LoVo (cell line): Measurements from ENCODE around the gene PRDM8.

Experiments
- DNase-seq: peaks from one replicate; pipeline ENCODE4 v3.0.0-alpha.2; 2016; ENCODE audit warnings: low spot score

Gene PRDM8

DNA sequence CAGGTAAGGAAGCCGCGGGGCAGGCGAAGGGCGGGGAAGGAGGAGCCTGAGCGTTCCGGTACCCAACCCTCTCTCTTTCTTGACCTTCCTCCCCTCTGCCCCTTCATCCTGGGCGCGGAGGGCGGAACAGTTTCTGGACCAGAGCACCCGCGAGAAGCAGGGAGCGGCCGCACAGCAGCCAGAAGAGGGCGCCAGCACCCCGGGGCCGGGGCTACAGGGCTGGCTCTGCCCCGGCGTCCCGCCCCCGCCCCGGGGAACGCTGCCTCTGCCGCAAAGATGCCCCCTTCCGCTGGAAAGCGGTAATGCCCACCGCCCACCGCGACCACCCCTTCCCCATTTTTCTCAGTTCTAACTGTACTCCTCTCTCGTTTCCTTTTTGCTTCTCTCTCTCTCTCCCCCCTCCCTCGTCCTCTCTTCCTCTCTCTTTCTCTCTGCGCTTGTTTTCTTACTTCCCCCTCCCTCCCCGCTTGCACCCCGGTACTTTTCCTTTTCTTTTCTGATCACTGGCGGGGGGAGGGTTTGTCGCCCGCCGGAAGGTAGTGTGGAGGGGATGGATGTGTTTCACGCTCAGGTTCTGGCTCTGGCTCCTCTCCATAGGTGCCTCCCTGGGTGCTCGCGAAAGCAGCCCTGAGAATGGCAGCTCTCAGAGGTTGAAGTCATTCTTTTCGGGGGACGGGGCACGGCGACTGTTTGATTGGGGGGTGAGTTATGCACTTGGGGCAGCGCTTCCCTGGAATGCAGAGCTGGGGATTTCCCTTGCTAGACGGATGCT, 13.1 kb upstream of the PRDM8 start:
- peak; percentile 87 for DNase-seq

DNA sequence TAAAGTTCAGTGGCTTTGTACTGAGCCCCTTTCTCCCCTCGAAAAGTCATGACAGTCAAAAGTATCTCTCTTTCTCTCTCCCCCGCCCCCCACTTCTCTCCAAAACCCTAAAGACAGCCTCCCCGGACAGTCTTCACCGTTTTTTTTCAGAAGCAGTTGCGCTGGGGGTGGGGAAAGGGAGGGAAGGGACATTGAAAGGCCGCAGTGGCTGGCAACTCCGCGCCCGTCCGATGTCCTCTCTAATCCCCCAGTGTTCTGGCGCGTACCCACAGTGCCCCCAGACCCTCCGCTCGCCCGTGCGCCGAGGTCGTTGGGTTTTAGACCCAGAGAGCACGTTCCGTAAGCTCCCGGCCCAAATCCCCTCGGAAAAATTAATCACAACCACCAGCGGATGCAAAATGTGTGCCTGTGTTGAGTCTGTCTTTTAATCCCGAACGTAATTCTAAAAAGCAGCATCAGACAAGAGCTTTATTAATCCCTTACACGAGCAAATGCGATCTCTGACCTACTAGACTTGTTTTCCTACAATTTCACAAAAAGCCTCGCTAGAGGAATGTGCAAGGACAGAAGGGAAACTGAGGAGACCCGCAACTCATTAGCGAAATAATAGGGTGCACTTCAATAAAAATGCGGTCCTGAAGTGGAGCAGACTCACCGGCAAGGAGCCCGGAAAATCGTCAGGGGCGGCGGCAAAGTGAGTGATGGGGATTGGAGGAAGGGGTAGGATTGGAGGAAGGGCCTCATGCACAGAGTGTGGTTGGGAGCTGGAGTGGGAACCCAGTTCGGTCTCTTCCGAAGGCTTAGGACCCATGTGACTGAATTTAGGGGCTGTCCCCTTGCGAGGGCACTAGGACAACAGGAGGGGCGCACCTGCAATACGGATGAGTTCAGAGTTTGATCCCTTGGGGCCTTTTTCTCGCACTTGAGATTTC, 12.2 kb upstream of the PRDM8 start:
- DNase-seq = no peak

GRCh38 chr4:80185787-80186548, 11.3 kb upstream of the PRDM8 start:
- DNase-seq = no peak

GRCh38 chr4:80186676-80187075, 10.6 kb upstream of the PRDM8 start:
- DNase-seq = no peak

- no peak for DNase-seq
Observed at GRCh38 chr4:80187677-80188076, 9.6 kb upstream of the PRDM8 start.

- DNase-seq = no peak
Observed at GRCh38 chr4:80188457-80188800, 8.9 kb upstream of the PRDM8 start.

DNA sequence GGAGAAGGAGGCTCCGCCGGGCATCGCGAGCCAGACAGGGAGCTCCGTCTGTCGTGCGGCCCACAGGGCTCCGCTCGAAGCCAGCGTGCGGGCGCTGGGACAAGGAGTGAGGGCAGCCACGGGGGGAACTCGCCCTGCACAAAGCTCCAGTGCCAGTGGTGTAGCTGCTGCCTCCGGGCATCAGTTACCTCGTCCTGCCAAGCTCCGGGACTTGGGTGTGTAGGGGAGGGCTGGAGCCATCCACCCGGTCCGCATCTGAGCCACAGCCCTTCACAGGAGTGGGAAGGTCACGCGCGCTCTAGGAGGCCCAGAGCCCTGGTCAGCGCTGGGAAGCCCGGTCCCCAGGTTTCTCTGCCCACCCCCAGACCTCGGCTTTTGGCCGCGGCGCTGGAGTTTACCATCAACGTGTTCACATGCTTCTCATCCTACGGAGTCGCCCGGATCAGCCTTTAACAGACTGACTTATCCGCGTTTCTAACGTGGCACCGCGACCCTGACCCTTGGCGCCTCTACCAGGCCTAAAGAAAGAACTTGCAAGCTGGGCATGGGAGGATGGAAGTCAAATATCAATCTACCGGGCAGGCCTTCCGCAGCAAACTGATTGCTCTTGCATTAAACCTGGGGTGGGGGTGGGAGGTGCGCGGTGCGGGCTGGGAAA, 8.4 kb upstream of the PRDM8 start:
- DNase-seq = no peak

- DNase-seq = no peak
Observed at GRCh38 chr4:80189581-80189955, 7.7 kb upstream of the PRDM8 start.

DNA sequence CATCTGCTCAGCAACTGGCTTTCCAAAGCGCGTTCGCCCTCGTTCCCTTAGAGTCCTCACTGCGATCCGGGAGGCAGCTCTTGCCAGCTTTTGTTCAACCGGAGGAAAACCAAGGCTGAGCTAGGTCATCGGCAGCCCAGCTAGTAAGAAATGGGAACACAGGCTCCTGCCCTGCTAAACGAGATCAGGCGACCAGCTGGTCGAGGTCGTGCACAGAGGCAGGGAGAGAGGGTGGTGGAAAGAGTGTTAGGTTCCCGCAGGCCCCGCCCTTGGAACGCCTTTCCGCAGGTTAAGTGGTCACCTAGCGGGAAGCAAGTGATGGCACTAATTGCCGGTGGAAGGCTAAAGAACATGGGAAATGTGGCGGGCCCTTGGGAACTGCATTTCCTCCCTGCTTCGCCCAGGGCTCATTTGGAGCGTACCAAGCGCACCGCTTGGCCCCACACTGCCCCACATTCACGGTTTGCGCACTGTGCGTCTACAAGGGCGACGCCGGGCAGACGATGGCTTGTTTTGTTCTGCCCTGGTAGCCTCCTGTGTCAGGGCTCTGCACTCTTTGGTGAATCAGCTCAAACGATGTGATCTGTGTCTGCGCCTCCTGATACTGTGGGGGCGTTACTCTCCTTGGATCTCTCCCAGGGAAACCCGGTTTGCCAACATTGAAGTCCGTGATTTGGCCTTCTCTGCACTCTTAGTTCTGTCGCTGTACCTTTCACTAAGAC, 7.2 kb upstream of the PRDM8 start:
- no peak for DNase-seq

- no peak for DNase-seq
Observed at GRCh38 chr4:80192252-80192866, 4.9 kb upstream of the PRDM8 start.

DNA sequence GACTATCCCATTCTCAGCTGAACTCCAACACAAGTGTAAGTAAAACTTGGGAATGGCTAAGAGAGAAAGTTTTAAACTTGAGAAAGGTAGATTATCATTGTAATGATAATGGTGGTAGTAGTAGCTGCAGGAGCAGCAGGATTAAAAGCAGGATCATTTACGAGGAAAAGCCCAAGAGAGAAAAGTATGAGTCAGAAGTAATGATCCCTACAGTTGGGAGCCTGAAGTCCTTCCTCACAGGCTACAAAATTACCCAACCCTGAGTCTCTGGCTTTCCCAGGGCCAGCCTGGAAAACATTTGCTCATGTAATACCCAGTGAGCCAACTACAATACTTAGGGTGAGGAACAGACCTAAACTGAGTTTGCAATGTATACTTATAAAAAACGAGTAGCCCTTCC, 4.4 kb upstream of the PRDM8 start:
- DNase-seq = peak; percentile 36

GRCh38 chr4:80195441-80196140, 1.7 kb upstream of the PRDM8 start:
- DNase-seq = no peak

- DNase-seq = no peak
Observed at GRCh38 chr4:80196259-80196921, 913 bp upstream of the PRDM8 start.

GRCh38 chr4:80197601-80198440, 518 bp downstream of the PRDM8 start:
- no peak for DNase-seq

- no peak for DNase-seq
Observed at GRCh38 chr4:80198441-80198837, 1.1 kb downstream of the PRDM8 start.

DNA sequence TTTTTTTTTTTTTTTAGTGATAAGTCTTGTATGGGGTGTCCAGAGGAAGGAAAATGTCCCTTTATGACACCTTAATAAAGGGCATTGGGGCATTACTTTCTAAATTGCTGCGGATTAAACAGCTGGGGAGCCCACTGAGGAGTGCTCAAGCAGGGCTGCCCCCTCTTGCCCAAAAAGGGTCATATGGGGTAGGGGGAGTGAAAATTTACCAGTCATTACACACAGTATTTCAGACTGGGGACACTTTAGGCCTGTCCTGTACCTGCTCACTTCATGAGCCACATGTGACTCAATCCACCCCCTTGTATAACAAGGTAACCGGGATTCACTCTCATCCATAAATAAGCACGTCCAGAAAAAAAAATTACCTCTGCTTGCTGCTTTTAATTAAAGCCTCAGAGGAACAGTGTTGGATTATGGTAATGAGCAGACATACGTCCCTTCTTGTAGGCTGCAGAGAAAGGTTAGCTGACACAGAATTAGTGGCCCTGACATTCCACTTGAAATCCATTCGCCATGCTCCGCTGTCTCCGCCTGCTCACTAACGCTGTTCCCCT, 1.8 kb downstream of the PRDM8 start:
- no peak for DNase-seq

DNA sequence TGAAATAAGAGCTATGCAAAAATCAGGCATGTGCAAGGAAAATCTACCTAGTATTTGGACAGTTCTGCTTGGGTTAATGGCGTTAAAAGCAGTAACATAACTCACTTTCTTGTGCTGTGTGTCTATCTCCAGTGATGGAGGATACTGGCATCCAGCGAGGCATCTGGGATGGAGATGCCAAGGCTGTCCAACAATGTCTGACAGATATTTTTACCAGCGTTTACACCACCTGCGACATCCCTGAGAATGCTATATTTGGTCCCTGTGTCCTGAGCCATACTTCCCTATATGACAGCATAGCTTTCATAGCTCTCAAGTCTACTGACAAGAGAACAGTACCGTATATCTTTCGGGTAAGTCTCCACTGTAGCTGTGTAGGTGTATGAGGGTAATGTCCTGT, 2.6 kb downstream of the PRDM8 start:
- no peak for DNase-seq
